Measurements from ENCODE around the gene RUNX1.
"Not testable (repeated sequence)": the region's sequence is repeated elsewhere in the genome, so short reads cannot be mapped to it uniquely, and the experiment has no call there.

The RUNX1 gene

GRCh38 chr21:34966881-34967280, 82.2 kb downstream of the RUNX1 start:
- not testable (repeated sequence) for DNase-seq

GRCh38 chr21:34965200-34966174, 83.6 kb downstream of the RUNX1 start:
- no peak for DNase-seq

- DNase-seq, result no peak
Observed at GRCh38 chr21:34962586-34963222, 86.4 kb downstream of the RUNX1 start.

DNA sequence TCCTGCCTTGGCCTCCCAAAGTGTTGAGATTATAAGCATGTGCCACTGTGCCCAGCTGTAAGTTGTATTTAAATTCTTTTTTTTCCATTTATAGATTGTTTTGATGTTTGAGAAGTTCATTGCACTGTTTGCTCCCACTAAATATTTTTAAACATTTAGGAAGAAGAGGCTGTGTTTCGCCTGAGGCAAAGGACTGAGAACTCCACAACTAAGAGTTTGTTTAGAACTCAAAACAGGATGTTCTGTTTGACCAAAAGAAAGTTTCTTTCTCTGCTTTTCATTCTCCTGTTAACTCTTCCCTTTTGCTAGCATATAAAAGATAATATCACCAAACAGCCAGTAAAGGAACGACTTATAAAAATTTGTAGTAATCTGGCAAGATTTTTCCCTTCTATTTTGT, 87.0 kb downstream of the RUNX1 start:
- no peak for DNase-seq

DNA sequence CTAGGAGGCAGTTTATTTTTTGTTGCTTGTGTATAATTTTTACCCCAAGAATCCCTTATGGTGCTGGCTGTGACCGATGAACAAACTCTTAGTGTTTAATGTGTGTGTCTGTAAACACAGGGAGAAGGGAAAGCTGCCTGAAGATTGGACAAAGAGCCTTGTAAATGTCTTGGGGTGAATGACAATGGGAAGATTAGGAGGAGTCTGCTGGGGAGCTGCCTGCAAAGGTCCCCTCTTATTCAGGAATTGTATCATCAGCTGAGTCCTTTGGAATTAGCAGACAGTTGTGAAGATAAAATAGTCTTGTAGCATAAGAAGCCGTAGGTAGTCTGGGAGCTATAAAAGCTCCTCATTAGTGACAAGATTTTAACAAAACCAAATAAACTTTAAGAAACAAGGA, 88.4 kb downstream of the RUNX1 start:
- no peak for DNase-seq

DNA sequence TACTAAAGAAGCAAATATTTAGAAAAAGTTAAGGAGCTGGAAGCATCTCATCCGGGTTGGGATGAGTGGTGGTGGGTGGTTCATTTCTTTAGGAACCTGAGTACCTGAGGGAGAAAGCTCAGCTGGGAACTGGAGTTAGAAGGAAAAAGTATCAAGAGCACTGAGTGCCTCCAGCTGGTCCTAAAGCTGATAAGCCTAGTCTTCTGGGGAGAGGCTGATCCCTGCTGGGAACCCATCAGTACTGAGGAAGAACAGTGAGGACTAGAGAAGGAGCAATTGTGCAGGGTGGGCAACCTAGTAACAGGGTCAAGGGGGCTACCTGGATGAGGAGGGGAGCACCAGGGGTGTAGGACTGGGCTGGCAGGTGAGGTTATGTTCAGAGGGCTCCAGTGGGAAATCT, 89.5 kb downstream of the RUNX1 start:
- DNase-seq, result no peak

DNA sequence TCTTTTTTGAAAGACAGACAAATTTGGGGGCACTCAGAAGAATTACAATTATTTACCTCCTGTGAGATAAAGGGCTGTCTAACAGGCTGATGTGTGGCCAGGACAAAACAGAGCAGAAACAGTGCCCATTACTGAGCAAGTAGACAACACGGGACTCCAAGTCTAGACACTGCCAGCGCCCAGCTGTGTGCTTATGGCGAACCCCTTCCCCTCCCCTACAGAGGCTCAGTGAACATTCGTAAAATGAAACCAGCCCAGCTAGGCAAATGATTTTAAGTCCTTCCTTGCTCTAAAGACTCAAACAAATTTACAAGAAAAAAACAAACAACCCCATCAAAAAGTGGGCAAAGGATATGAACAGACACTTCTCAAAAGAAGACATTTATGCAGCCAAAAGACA, 91.1 kb downstream of the RUNX1 start:
- DNase-seq, result no peak

- no peak for DNase-seq
Observed at GRCh38 chr21:34956416-34957316, 92.4 kb downstream of the RUNX1 start.

DNA sequence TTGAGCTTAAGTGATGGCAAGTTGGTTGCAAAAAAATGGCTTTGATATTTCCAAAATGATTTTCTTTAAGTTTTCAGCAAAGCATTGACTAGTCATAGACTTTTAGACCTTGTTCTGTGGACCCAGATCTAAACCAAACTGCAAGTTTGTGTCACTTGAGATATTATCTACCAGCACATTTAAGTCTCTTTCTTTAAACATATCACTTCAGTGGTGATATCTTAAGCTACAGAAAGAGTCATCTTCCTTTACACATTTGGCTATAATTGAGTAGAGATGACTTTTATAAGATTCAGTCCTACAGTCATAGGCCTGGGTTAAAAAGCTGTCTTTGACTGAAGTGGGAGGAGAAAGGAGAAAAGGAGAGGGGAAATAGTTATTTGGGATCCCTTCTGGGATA, 95.2 kb downstream of the RUNX1 start:
- DNase-seq, result no peak

DNA sequence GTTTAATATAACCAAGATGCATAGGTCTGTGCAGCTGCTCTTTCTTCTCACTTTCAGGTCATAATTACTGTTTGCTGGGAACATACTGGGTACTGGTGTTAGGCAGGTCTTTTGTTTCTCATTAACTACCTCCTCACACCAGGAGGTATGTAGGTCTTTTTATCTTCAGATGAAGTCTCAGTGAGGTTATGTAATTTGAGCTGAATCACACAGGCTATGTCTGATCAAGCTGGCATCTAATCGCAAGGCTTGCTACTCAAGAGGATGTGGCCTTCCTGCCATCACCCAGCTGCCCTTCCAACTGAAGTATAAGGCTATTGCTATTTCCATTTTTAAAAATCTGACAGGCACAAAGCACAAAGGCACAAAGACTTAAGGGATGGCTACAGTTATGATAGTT, 96.4 kb downstream of the RUNX1 start:
- no peak for DNase-seq

- DNase-seq, result not testable (repeated sequence)
Observed at GRCh38 chr21:34951868-34952267, 97.2 kb downstream of the RUNX1 start.

GRCh38 chr21:34950980-34951379, 98.1 kb downstream of the RUNX1 start:
- no peak for DNase-seq

DNA sequence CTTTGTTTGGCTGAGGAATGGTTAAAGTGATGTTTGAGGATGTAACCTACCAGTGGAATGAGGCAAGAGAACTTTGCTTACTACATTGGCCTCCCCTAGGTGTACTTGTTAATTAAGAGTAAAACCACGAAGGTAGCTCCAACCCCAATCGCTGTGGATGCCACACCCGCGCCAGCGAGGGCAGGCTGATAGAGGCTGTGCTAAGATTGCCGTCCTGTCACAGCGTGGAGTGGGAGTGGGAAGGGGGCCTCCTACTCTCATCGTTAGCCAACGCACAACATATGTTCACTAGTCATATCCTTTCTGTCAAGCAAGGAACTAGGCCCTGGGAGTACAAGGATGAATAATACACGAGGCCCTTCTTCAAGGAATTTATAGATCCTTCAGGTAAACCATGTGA, 99.6 kb downstream of the RUNX1 start:
- DNase-seq, result no peak

DNA sequence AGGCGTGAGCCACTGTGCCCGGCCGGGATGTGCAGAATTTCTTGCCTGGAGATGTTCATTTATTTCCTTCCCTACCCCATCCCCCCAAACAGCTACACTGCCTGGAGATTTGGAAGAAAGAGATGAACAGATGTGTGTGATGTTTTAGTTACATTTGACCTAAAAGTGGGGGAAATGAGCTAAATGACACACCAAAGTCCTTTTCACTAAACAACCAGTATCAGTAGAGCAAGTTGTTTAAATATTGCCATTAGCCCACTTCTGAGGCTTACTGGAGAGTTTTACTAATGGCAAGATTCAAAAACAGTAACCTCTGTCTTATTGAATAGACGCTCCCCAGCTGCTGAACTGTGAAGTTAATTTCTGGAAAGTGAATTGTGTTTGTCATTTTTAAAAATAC, 100.1 kb downstream of the RUNX1 start:
- DNase-seq, result no peak

DNA sequence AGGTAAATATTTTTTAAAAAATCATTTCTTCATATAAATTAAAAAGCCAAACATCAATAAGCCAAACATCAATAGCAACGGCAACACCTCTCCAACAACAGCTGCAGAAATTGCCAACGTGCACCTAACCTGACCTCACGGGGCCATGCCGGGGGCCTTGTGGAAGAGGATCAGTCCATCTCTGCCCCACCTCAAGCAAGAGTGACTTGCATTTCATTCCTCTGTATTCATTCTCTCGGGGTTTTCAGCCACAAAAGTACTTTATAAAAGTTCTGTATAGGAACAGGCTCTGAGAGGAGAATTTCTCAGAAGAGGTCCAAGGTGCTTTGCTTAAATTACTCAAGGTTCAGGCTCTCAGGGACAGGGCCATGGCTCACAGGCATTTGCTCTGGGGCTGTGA, 100.9 kb downstream of the RUNX1 start:
- DNase-seq, result no peak

GRCh38 chr21:34946916-34947534, 102.1 kb downstream of the RUNX1 start:
- no peak for DNase-seq

GRCh38 chr21:34946385-34946840, 102.7 kb downstream of the RUNX1 start:
- no peak for DNase-seq

DNA sequence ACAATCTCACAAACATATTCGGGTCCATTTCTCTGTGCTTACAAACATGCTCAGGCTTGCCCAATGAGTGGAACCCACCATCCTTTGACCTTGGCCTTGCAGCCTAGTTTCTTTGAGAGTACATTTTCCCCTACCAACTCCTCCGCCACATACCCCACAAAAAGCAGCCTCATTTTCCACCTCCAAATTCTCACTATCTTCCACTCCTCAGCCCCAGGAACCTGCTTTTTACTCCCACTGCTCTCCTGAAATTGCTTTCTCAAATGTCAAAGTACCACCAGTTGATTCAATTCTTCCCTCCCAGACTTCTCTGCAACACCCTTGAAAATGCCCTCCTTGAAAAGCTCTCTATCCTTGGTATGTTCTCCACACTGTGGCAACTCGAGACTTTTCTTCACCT, 103.8 kb downstream of the RUNX1 start:
- no peak for DNase-seq

DNA sequence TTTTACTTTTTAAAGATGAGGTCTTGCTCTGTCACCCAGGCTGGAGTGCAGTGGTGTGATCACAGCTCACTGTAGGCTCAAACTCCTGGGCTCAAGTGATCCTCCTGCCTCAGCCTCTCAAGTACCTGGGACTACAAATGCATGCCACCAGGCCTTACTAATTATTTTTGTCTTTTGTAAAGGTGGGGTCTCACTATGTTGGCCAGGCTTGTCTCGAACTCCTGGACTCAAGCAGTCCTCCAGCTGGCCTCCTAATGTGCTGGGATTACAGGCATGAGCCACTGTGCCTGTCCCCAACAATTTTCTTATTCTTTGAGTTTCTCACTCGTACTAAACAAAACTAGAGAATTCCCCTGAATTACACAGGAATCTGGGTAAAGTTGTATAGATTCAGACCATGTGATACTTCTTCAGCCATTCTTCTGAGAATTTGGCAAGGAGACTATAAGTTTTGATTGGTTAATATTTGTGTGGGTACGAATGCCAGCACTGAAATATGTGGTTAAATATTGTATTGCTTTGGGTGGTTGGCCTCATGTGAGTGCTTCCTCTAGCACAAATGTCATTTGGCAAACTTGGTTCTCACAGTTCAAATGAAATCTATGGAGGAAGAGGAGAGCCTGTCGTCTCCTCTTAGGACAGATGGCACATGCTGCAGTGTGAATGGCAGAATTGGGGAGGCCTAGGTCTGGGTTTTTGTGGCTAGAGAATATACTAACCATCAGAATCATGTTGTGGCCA, 104.9 kb downstream of the RUNX1 start:
- DNase-seq, result no peak

DNA sequence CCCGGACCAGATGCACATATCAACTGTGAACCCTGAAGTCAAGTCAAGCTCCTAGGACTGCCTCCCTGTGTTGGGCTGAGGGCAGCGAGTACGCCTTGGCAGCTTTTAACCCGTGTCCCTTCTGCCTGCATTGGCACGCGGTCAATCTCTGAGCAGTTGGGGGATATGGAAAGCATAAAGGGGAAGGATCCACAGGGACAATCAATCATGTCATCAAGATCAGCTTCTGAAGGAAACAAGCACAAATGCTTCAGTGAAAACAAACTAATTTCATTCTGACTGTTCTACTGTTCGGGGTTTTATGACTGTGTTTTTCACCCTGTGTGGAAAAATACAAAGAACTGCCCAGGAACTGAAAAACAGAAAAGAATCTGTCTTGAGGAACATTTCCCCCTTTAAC, 106.2 kb downstream of the RUNX1 start:
- no peak for DNase-seq

DNA sequence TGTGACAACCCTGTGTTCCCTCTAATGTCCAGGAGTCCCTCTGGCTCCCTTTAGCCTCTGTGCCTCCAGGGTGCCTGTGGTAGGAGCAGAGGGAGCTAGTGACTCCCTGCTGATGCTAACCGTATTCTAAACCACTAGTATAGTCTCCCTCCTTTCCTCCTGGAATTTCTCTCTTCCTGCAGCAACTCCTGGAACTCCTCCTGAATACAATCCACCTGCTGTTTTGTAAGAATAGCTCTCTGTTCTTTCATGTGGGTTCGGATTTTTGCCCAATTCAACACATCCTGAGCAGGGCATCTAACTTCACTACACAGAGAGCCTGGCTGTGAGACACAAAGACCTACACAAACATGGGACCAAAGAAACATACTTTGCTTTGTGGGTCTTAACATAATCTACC, 107.9 kb downstream of the RUNX1 start:
- DNase-seq, result no peak
